GM12872 (cell line): Measurements from ENCODE around the gene CSMD2.

Experiments used
- CTCF ChIP-seq: IDR thresholded peaks from 3 replicates; pipeline ENCODE4 v1.5.1; 2011; ENCODE audit warnings: low read depth, mild to moderate bottlenecking, low read length, moderate library complexity; ENCODE audit not compliant: insufficient read depth

The CSMD2 gene

GRCh38 chr1:33762109-33762830 is 402.8 kb downstream of the CSMD2 start:
- TF ChIP-seq CTCF: no peak

GRCh38 chr1:33758698-33759097 is 406.3 kb downstream of the CSMD2 start:
- no peak for TF ChIP-seq CTCF

DNA sequence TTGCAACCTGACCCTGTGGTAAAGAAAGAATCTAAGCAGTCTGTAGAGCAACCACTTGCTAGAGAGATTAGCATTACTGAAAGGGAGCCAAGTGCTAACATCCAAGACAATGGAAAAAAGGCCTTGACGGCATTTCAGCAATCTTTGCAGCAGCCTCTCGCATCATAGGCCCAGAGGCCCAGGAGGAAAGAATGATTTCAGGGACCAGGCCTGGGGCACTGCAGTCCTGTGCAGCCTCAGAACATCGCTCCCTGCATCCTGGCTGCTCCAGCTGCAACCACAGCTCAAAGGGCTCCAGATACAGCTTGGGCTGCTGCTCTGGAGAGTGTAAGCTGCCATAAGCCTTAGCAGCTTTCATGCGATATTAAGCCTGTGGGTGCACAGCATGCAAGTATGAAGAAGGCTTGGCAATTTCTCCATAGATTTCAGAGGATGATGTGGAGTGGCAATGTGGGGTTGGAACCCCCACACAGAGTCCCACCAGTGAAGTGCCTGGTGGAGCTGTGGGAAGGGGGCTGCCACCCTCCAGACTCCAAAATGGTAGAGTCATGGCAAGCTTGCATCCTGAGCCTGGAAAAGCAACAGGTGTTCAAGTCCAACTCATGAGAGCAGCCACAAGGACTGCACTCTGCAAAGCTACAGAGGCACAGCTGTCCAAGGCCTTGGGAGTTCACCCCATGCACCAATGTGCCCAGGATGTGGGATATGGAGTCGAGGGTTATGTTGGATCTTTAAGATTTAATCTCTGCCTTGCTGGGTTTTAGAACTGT is 411.8 kb downstream of the CSMD2 start:
- no peak for TF ChIP-seq CTCF

DNA sequence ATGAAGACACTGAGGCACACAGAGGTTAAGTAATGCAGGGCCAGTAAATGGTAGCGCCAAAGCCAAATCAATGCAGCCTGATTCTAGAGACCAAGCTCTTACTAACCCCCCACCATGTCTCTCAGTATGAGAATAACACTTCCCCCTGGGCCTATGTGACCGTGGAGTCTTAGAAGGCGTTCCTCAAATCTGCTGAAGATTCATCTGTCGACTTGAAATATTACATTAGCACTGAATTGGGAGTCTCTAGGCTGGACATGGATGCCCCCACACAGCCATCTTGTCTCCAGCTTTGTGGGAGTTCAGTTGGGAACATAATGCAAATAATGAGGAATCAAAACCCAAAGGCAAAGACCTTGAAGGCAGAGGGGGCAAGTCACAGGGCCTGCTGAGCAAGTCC is 419.1 kb downstream of the CSMD2 start:
- no peak for TF ChIP-seq CTCF

GRCh38 chr1:33743221-33743998 is 421.6 kb downstream of the CSMD2 start:
- TF ChIP-seq CTCF: no peak

DNA sequence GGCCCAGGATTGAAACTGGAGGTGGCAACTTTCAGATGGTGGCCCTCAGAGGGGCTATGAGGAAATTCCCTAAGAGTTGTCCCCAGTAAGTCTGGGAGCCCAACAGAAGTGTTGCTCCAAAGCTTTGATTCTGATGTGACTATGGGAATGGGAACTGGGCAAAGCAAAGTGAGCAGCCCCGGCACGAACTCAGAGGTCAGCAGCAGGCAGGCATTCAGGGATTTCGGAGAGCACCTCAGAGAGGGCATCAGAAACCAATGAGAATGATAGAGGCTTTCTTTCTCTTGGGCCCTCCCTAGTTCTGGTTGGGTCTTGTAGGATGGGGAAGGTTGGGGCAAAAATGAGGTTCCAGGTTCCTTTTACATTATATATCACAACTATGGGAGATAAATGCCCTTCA is 422.4 kb downstream of the CSMD2 start:
- TF ChIP-seq CTCF: no peak

DNA sequence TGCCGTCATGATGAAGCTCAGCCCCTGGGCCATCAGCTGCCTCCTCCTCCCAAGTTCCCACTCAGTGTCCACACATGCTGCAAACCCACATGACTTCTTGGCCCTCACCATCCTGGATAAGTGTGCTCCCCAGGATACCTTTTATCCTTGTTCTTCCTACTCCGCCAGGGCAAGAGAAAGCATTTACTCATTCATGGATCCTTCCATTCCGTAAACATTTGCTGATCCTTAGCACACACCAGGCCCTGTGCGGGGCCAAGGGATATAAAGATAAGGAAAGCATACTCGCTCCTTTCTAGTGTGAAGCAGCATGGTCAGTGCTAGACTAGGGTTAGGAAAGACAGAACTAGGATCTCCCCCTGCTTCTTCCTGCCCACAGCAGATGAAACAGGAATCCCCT is 423.3 kb downstream of the CSMD2 start:
- TF ChIP-seq CTCF: no peak
